Measurements from ENCODE around the gene SFMBT2.
"Not testable (repeated sequence)": the region's sequence is repeated elsewhere in the genome, so short reads cannot be mapped to it uniquely, and the experiment has no call there.

Gene SFMBT2

GRCh38 chr10:7399533-7399932, 11.3 kb downstream of the SFMBT2 start:
- TF ChIP-seq, protein P1, sequence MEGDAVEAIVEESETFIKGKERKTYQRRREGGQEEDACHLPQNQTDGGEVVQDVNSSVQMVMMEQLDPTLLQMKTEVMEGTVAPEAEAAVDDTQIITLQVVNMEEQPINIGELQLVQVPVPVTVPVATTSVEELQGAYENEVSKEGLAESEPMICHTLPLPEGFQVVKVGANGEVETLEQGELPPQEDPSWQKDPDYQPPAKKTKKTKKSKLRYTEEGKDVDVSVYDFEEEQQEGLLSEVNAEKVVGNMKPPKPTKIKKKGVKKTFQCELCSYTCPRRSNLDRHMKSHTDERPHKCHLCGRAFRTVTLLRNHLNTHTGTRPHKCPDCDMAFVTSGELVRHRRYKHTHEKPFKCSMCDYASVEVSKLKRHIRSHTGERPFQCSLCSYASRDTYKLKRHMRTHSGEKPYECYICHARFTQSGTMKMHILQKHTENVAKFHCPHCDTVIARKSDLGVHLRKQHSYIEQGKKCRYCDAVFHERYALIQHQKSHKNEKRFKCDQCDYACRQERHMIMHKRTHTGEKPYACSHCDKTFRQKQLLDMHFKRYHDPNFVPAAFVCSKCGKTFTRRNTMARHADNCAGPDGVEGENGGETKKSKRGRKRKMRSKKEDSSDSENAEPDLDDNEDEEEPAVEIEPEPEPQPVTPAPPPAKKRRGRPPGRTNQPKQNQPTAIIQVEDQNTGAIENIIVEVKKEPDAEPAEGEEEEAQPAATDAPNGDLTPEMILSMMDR (IDR thresholded peaks at IDR 0.05) = no peak
- Histone ChIP-seq H3K27ac (no peak overlapping the region), H3K36me3 (no peaks in the 10 kb centered on the region), H3K9me3 (no peaks in the 10 kb centered on the region), H3K4me1 (ENCODE audit: control insufficient read depth in 1 of 2, insufficient read depth in 1 of 2, low read depth in 1 of 2, low read length in 1 of 2) (no peaks in the 10 kb centered on the region), H3K4me3 (ENCODE audit: low read depth in 1 of 2, low read length in 1 of 2) (no peak overlapping the region), H3K27me3 (no peaks in the 10 kb centered on the region)

GRCh38 chr10:7397049-7398035, 13.5 kb downstream of the SFMBT2 start:
- TF ChIP-seq, protein P1 (IDR thresholded peaks at IDR 0.05) = no peak
- Histone ChIP-seq H3K9me3 (no peaks in the 10 kb centered on the region), H3K27me3 (no peaks in the 10 kb centered on the region), H3K4me1 (ENCODE audit: control insufficient read depth in 1 of 2, insufficient read depth in 1 of 2, low read depth in 1 of 2, low read length in 1 of 2) (no peaks in the 10 kb centered on the region), H3K4me3 (ENCODE audit: low read depth in 1 of 2, low read length in 1 of 2) (no peak overlapping the region), H3K36me3 (no peaks in the 10 kb centered on the region), H3K27ac (no peak overlapping the region)

- H3K27ac ChIP-seq; H3K9me3 ChIP-seq; H3K27me3 ChIP-seq; H3K4me1 ChIP-seq (ENCODE audit: control insufficient read depth in 1 of 2, insufficient read depth in 1 of 2, low read depth in 1 of 2, low read length in 1 of 2); H3K4me3 ChIP-seq (ENCODE audit: low read depth in 1 of 2, low read length in 1 of 2); H3K36me3 ChIP-seq: not testable (repeated sequence)
These were observed 18.5 kb downstream of the SFMBT2 start for GRCh38 chr10:7392301-7392700.

DNA sequence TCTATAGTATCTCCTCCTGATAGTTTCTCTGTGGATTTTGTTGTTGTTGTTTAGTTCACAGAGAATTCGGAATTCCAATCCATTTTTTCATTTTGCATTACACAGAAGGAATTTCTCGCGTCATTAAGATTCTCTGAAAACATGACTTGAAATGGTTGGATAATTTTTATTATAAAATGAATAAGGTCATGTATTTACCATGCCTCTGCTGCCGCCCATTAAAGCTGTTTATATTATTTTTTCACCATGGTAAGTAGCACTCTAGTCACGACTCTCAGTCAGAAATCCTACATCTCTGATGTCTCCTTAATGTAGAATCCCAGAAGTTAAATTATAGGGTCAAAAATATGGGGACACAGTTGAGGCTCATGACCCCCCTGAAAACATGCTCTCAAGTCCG, 19.1 kb downstream of the SFMBT2 start:
- H3K27ac ChIP-seq = no peak overlapping the region
- no peak overlapping the region for H3K4me3 ChIP-seq (ENCODE audit: low read depth in 1 of 2, low read length in 1 of 2)
- H3K4me1 ChIP-seq (ENCODE audit: control insufficient read depth in 1 of 2, insufficient read depth in 1 of 2, low read depth in 1 of 2, low read length in 1 of 2) = no peaks in the 10 kb centered on the region
- H3K9me3 ChIP-seq = no peaks in the 10 kb centered on the region
- H3K36me3 ChIP-seq = no peaks in the 10 kb centered on the region
- H3K27me3 ChIP-seq = no peaks in the 10 kb centered on the region
- TF ChIP-seq, protein P1 (IDR thresholded peaks at IDR 0.05) = no peak

- not testable (repeated sequence) for H3K9me3 ChIP-seq; H3K4me3 ChIP-seq (ENCODE audit: low read depth in 1 of 2, low read length in 1 of 2); H3K27ac ChIP-seq; H3K4me1 ChIP-seq (ENCODE audit: control insufficient read depth in 1 of 2, insufficient read depth in 1 of 2, low read depth in 1 of 2, low read length in 1 of 2); H3K36me3 ChIP-seq; H3K27me3 ChIP-seq
These were observed 20.1 kb downstream of the SFMBT2 start for GRCh38 chr10:7390689-7391110.

- no peaks in the 10 kb centered on the region for H3K27me3 ChIP-seq
- H3K27ac ChIP-seq = no peak overlapping the region
- no peak overlapping the region for H3K4me3 ChIP-seq (ENCODE audit: low read depth in 1 of 2, low read length in 1 of 2)
- TF ChIP-seq, protein P1 (IDR thresholded peaks at IDR 0.05) = no peak
- H3K9me3 ChIP-seq = no peaks in the 10 kb centered on the region
- H3K4me1 ChIP-seq (ENCODE audit: control insufficient read depth in 1 of 2, insufficient read depth in 1 of 2, low read depth in 1 of 2, low read length in 1 of 2) = no peaks in the 10 kb centered on the region
- H3K36me3 ChIP-seq = no peaks in the 10 kb centered on the region
These were observed 21.0 kb downstream of the SFMBT2 start for GRCh38 chr10:7389844-7390243.
